ENCODE measurements around the gene STPG4. TPM values are rescaled to one million over a fixed set of nuclear protein-coding genes. Genes with fewer than 3 reads are reported as not detected.
"Not testable (repeated sequence)": the region's sequence is repeated elsewhere in the genome, so short reads cannot be mapped to it uniquely, and the experiment has no call there.

STPG4 gene
- polyA plus RNA-seq, 3 donors, result 0.20 to 0.24 TPM; not detected in 1

DNA sequence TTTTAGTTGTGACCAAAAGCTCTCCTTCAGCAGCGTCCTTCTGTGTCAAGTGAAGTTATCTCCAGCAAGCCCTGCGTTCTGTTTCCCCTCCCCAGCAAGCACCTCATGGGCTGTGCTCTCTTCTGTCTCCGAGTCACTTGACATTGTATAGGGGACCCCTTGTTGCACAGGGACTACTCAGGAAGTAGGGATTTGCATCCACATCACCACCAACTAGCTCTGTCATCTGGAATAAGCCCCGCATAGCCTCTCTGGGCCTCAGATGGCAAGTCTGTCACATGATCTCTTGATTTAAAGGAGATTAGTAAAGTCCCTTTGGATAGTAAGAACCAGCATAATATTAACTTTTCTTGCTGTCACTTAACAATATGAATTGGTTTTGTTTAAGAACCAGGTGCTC lies 32.0 kb upstream of the STPG4 start:
- no peaks in the 10 kb centered on the region for H3K9me3 ChIP-seq (replicated peaks in 1 of 2; ENCODE audit: control insufficient read depth in 1 of 2, insufficient read depth in 1 of 2, low read length in 2 of 2)
- H3K36me3 ChIP-seq (replicated peaks in 1 of 2; ENCODE audit: control insufficient read depth in 1 of 2, insufficient read depth in 2 of 2, low read length in 2 of 2), result no peaks in the 10 kb centered on the region
- Mint-ChIP-seq H3K36me3 (no peaks in the 10 kb centered on the region), H3K27ac (no peak overlapping the region), H3K27me3 (ENCODE audit: low read depth in 3 of 3) (peaks cover 0 to 6% (median 3%) of the 10 kb centered on the region in 3 donors), H3K4me1 (no peaks in the 10 kb centered on the region), H3K9me3 (no peaks in the 10 kb centered on the region), H3K4me3 (no peak overlapping the region)
- DNase-seq, result no peak
- no peak overlapping the region for H3K4me3 ChIP-seq (replicated peaks in 1 of 3; ENCODE audit: low read depth in 2 of 3, low read length in 3 of 3)
- intact Hi-C loops (cut with micrococcal nuclease), result no loop called here
- no peaks in the 10 kb centered on the region for H3K79me2 ChIP-seq (ENCODE audit: insufficient read depth, low read length)
- H3K4me2 ChIP-seq (replicated peaks; ENCODE audit: extremely low read depth, low read length, poor library complexity, severe bottlenecking), result no peak overlapping the region
- H4K20me1 ChIP-seq (ENCODE audit: insufficient read depth, low read length), result no peaks in the 10 kb centered on the region
- no peaks in the 10 kb centered on the region for H3K4me1 ChIP-seq (ENCODE audit: control insufficient read depth in 1 of 2, insufficient read depth in 2 of 2, low read length in 2 of 2)
- no peak overlapping the region for H3K27ac ChIP-seq (ENCODE audit: low read depth in 1 of 2, low read length in 2 of 2)
- no peaks in the 10 kb centered on the region for H3K27me3 ChIP-seq (ENCODE audit: control insufficient read depth in 2 of 2, insufficient read depth in 2 of 2, low read length in 2 of 2)
- no peak overlapping the region for H2AFZ ChIP-seq (ENCODE audit: insufficient read depth, low read depth, low read length, poor library complexity, severe bottlenecking)
- 100% methylated on average over 2 of the region's 4 CpGs for WGBS (ENCODE audit: insufficient coverage)
- H3K9ac ChIP-seq (ENCODE audit: insufficient read depth, low read length, poor library complexity, severe bottlenecking), result no peak overlapping the region
- TF ChIP-seq CTCF (IDR thresholded peaks at IDR 0.05), result no peak

DNA sequence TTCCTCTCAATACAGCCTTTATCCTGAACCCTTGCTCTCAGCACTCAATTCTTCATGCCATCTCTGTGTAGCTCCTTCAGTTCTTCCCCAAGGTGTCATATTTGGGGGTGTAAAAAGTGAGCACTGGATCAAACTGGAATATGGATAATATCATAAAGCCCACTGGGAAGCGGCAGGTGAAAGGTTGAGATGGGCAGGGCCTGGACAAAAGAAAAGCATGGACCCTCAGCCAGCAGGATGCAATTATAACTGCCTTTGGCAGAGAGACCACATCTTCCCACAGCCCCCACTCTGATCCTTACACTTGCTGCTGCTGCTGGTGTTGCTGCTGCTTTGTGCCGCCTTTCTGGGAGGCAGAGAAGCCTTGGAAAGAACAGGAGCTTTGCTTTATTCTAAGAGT lies 31.2 kb upstream of the STPG4 start:
- no peak overlapping the region for H2AFZ ChIP-seq (ENCODE audit: insufficient read depth, low read depth, low read length, poor library complexity, severe bottlenecking)
- no peak overlapping the region for H3K27ac ChIP-seq (ENCODE audit: low read depth in 1 of 2, low read length in 2 of 2)
- no peaks in the 10 kb centered on the region for H3K79me2 ChIP-seq (ENCODE audit: insufficient read depth, low read length)
- no peak overlapping the region for H3K4me2 ChIP-seq (replicated peaks; ENCODE audit: extremely low read depth, low read length, poor library complexity, severe bottlenecking)
- 100% methylated on average over 1 of the region's 2 CpGs for WGBS (ENCODE audit: insufficient coverage)
- H3K27me3 ChIP-seq (ENCODE audit: control insufficient read depth in 2 of 2, insufficient read depth in 2 of 2, low read length in 2 of 2), result no peaks in the 10 kb centered on the region
- no peaks in the 10 kb centered on the region for H3K9me3 ChIP-seq (replicated peaks in 1 of 2; ENCODE audit: control insufficient read depth in 1 of 2, insufficient read depth in 1 of 2, low read length in 2 of 2)
- no peaks in the 10 kb centered on the region for H3K4me1 ChIP-seq (ENCODE audit: control insufficient read depth in 1 of 2, insufficient read depth in 2 of 2, low read length in 2 of 2)
- no peak overlapping the region for H3K27ac Mint-ChIP-seq
- intact Hi-C loops (cut with micrococcal nuclease), result no loop called here
- H3K9ac ChIP-seq (ENCODE audit: insufficient read depth, low read length, poor library complexity, severe bottlenecking), result no peak overlapping the region
- H3K36me3 Mint-ChIP-seq, result no peaks in the 10 kb centered on the region
- H3K4me1 Mint-ChIP-seq, result no peaks in the 10 kb centered on the region
- no peak for TF ChIP-seq CTCF (IDR thresholded peaks at IDR 0.05)
- no peak for DNase-seq
- H3K9me3 Mint-ChIP-seq, result no peaks in the 10 kb centered on the region
- H3K36me3 ChIP-seq (replicated peaks in 1 of 2; ENCODE audit: control insufficient read depth in 1 of 2, insufficient read depth in 2 of 2, low read length in 2 of 2), result no peaks in the 10 kb centered on the region
- H4K20me1 ChIP-seq (ENCODE audit: insufficient read depth, low read length), result no peaks in the 10 kb centered on the region
- H3K4me3 Mint-ChIP-seq, result no peak overlapping the region
- no peak overlapping the region for H3K4me3 ChIP-seq (replicated peaks in 1 of 3; ENCODE audit: low read depth in 2 of 3, low read length in 3 of 3)
- H3K27me3 Mint-ChIP-seq (ENCODE audit: low read depth in 3 of 3), result peaks cover 0 to 10% (median 3%) of the 10 kb centered on the region in 3 donors

- H3K9ac ChIP-seq (ENCODE audit: insufficient read depth, low read length, poor library complexity, severe bottlenecking); H2AFZ ChIP-seq (ENCODE audit: insufficient read depth, low read depth, low read length, poor library complexity, severe bottlenecking); H3K36me3 Mint-ChIP-seq; H3K9me3 Mint-ChIP-seq; H3K79me2 ChIP-seq (ENCODE audit: insufficient read depth, low read length); intact Hi-C loops (cut with micrococcal nuclease); H4K20me1 ChIP-seq (ENCODE audit: insufficient read depth, low read length); H3K27me3 ChIP-seq (ENCODE audit: control insufficient read depth in 2 of 2, insufficient read depth in 2 of 2, low read length in 2 of 2); H3K36me3 ChIP-seq (replicated peaks in 1 of 2; ENCODE audit: control insufficient read depth in 1 of 2, insufficient read depth in 2 of 2, low read length in 2 of 2); H3K4me1 ChIP-seq (ENCODE audit: control insufficient read depth in 1 of 2, insufficient read depth in 2 of 2, low read length in 2 of 2); H3K27ac Mint-ChIP-seq; H3K9me3 ChIP-seq (replicated peaks in 1 of 2; ENCODE audit: control insufficient read depth in 1 of 2, insufficient read depth in 1 of 2, low read length in 2 of 2); H3K27ac ChIP-seq (ENCODE audit: low read depth in 1 of 2, low read length in 2 of 2); H3K4me3 Mint-ChIP-seq; H3K4me2 ChIP-seq (replicated peaks; ENCODE audit: extremely low read depth, low read length, poor library complexity, severe bottlenecking); DNase-seq; H3K4me3 ChIP-seq (replicated peaks in 1 of 3; ENCODE audit: low read depth in 2 of 3, low read length in 3 of 3); H3K4me1 Mint-ChIP-seq: not testable (repeated sequence)
- H3K27me3 Mint-ChIP-seq (ENCODE audit: low read depth in 3 of 3), result peaks cover 0 to 12% (median 3%) of the 10 kb centered on the region in 3 donors
- 100% methylated on average over 1 of the region's 5 CpGs for WGBS (ENCODE audit: insufficient coverage)
Observed at GRCh38 chr2:47185098-47185497, 30.0 kb upstream of the STPG4 start.

Measured in CD14-positive monocyte (primary cell).